ENCODE results near the gene SCG2.

Gene SCG2

GRCh38 chr2:223619486-223620129, 17.4 kb upstream of the SCG2 start:
- TF ChIP-seq TAF1 (IDR thresholded peaks at IDR 0.05; ENCODE audit: borderline replicate concordance, insufficient read depth, low read length) (no peak), SIN3A (IDR thresholded peaks at IDR 0.05; ENCODE audit: borderline replicate concordance, insufficient read depth, low read length) (no peak), FOXP2 (optimal IDR thresholded peaks at IDR 0.05; ENCODE audit: borderline replicate concordance, extremely low read depth, extremely low read length, insufficient read depth) (no peak), REST (IDR thresholded peaks at IDR 0.05; ENCODE audit: insufficient read depth in 1 of 2, low read depth in 2 of 2, low read length in 2 of 2) (no peak), POLR2AphosphoS5 (IDR thresholded peaks at IDR 0.05; ENCODE audit: low read depth, low read length) (no peak)

GRCh38 chr2:223618172-223619035, 16.2 kb upstream of the SCG2 start:
- TF ChIP-seq SIN3A (IDR thresholded peaks at IDR 0.05; ENCODE audit: borderline replicate concordance, insufficient read depth, low read length) (no peak), REST (IDR thresholded peaks at IDR 0.05; ENCODE audit: insufficient read depth in 1 of 2, low read depth in 2 of 2, low read length in 2 of 2) (no peak), TAF1 (IDR thresholded peaks at IDR 0.05; ENCODE audit: borderline replicate concordance, insufficient read depth, low read length) (no peak), POLR2AphosphoS5 (IDR thresholded peaks at IDR 0.05; ENCODE audit: low read depth, low read length) (no peak), FOXP2 (optimal IDR thresholded peaks at IDR 0.05; ENCODE audit: borderline replicate concordance, extremely low read depth, extremely low read length, insufficient read depth) (no peak)

- TF ChIP-seq FOXP2 (optimal IDR thresholded peaks at IDR 0.05; ENCODE audit: borderline replicate concordance, extremely low read depth, extremely low read length, insufficient read depth) (no peak), REST (IDR thresholded peaks at IDR 0.05; ENCODE audit: insufficient read depth in 1 of 2, low read depth in 2 of 2, low read length in 2 of 2) (peak in 1 of 2 experiments; percentile 15; a peak in 1 of 4 replicates), TAF1 (IDR thresholded peaks at IDR 0.05; ENCODE audit: borderline replicate concordance, insufficient read depth, low read length) (no peak)
These were observed 12.4 kb upstream of the SCG2 start for GRCh38 chr2:223614534-223614933.

- TF ChIP-seq TAF1 (IDR thresholded peaks at IDR 0.05; ENCODE audit: borderline replicate concordance, insufficient read depth, low read length) (peak; percentile 72; the same call in 1 of the 2 replicates), POLR2AphosphoS5 (IDR thresholded peaks at IDR 0.05; ENCODE audit: low read depth, low read length) (peak; percentile 80; the same call in 1 of the 2 replicates), FOXP2 (optimal IDR thresholded peaks at IDR 0.05; ENCODE audit: borderline replicate concordance, extremely low read depth, extremely low read length, insufficient read depth) (peak; percentile 79), REST (IDR thresholded peaks at IDR 0.05; ENCODE audit: insufficient read depth in 1 of 2, low read depth in 2 of 2, low read length in 2 of 2) (peak in 1 of 2 experiments; percentile 58; a peak in 1 of 4 replicates), SIN3A (IDR thresholded peaks at IDR 0.05; ENCODE audit: borderline replicate concordance, insufficient read depth, low read length) (no peak)
These were observed 11.1 kb upstream of the SCG2 start for GRCh38 chr2:223613017-223613950.

Measured in PFSK-1 (cell line).